GM23248 (cell line): ENCODE measurements around the gene UBE2E3. TPM values are rescaled to one million over a fixed set of nuclear protein-coding genes. Genes with fewer than 3 reads are reported as not detected.

Experiments
- DNase-seq: peaks from one replicate; pipeline ENCODE4 v3.0.0-alpha.2; 2015
- H2AFZ ChIP-seq: fragments of 200-600 bp; sonication (generic); 2 replicates; pipeline ENCODE4 v1.6.1; 2016; ENCODE audit warnings: antibody characterized with exemption
- H3F3A ChIP-seq: fragments of 200-600 bp; sonication (generic); 2 replicates; pipeline ENCODE4 v1.6.1; 2016; ENCODE audit warnings: mild to moderate bottlenecking, antibody characterized with exemption, mixed run types; ENCODE audit not compliant: insufficient read depth
- H3K27ac ChIP-seq: fragments of 200-600 bp; sonication (generic); 2 replicates; pipeline ENCODE4 v1.5.1; 2016; ENCODE audit warnings: mild to moderate bottlenecking
- H3K27me3 ChIP-seq: fragments of 200-600 bp; sonication (generic); replicated peaks from 2 replicates; pipeline ENCODE4 v1.6.1; 2016; ENCODE audit warnings: mild to moderate bottlenecking; ENCODE audit not compliant: insufficient read depth
- H3K36me3 ChIP-seq: fragments of 200-600 bp; sonication (generic); 2 replicates; pipeline ENCODE4 v1.6.1; 2016; ENCODE audit warnings: low read depth, mild to moderate bottlenecking
- H3K4me1 ChIP-seq: fragments of 200-600 bp; sonication (generic); 2 replicates; pipeline ENCODE4 v1.6.1; 2016; ENCODE audit warnings: mild to moderate bottlenecking; ENCODE audit not compliant: insufficient read depth
- H3K4me2 ChIP-seq: fragments of 200-600 bp; sonication (generic); one replicate; pipeline ENCODE4 v1.6.1; 2016; ENCODE audit warnings: mild to moderate bottlenecking; ENCODE audit not compliant: unreplicated experiment
- H3K4me3 ChIP-seq: fragments of 200-600 bp; sonication (generic); 2 replicates; pipeline ENCODE4 v1.5.1; 2016; ENCODE audit warnings: mild to moderate bottlenecking
- H3K79me2 ChIP-seq: fragments of 200-600 bp; sonication (generic); 2 replicates; pipeline ENCODE4 v1.6.1; 2016; ENCODE audit warnings: mild to moderate bottlenecking; ENCODE audit not compliant: insufficient read depth
- H3K9ac ChIP-seq: fragments of 200-600 bp; sonication (generic); 2 replicates; pipeline ENCODE4 v1.6.1; 2016; ENCODE audit warnings: mild to moderate bottlenecking
- H3K9me2 ChIP-seq: fragments of 200-600 bp; sonication (generic); 2 replicates; pipeline ENCODE4 v1.6.1; 2016; ENCODE audit warnings: mixed run types, mild to moderate bottlenecking, moderate library complexity; ENCODE audit not compliant: insufficient read depth
- H3K9me3 ChIP-seq: fragments of 200-600 bp; sonication (generic); one replicate; pipeline ENCODE4 v1.6.1; 2017; ENCODE audit warnings: low read depth
- H4K20me1 ChIP-seq: fragments of 200-600 bp; sonication (generic); 2 replicates; pipeline ENCODE4 v1.6.0; 2016; ENCODE audit not compliant: insufficient read depth
- EZH2 ChIP-seq: fragments of 200-600 bp; sonication (generic); IDR thresholded peaks from 2 replicates; pipeline ENCODE4 v1.6.1; 2018; ENCODE audit warnings: antibody characterized with exemption, mild to moderate bottlenecking; ENCODE audit not compliant: insufficient read depth, poor library complexity, severe bottlenecking
- EZH2phosphoT487 ChIP-seq: fragments of 200-600 bp; sonication (generic); IDR thresholded peaks from 2 replicates; pipeline ENCODE4 v1.6.1; 2018; ENCODE audit warnings: antibody characterized with exemption, moderate library complexity, mild to moderate bottlenecking, low read depth; ENCODE audit not compliant: insufficient read depth
- WGBS, 2 experiments: methylation state at CpG; one replicate each; pipeline ENCODE4 v1.1.6; 2015 to 2017; ENCODE audit warnings: low lambda C conversion rate in 2 of 2, low coverage in 1 of 2; ENCODE audit errors: missing lambda C conversion rate in 2 of 2; 5-methylcytosine and 5-hydroxymethylcytosine counted together
- in situ Hi-C: fragments of 300-500 bp; cut with MboI; formaldehyde crosslinking; loops from 2 replicates; pipeline ENCODE4 v1.15.0; 2020
- polyA plus RNA-seq: library from polyadenylated mRNA; unstranded; fragments of >200 nt; fragmentation: Nextera tagmentation; extraction: Ambion mirVana; gene quantifications from 2 replicates; pipeline ENCODE4 v1.2.1, GENCODE V29; 2016
- total RNA-seq: library from RNA; depleted of rRNA; stranded (reverse); fragments of >200 nt; shearing (Covaris generic); gene quantifications from 2 replicates; pipeline ENCODE4 v1.2.3, GENCODE V29; 2014

UBE2E3 gene
- total and polyA plus RNA-seq, 2 experiments from 2014 or later, result 142 to 168 TPM

GRCh38 chr2:181007086-181007837 lies 26.9 kb downstream of the UBE2E3 start:
- Histone ChIP-seq H3K9ac (no peak overlapping the region), H3K4me2 (no peak overlapping the region), H3K9me2 (no peaks in the 10 kb centered on the region), H3K79me2 (peaks cover 100% of the 10 kb centered on the region), H2AFZ (no peak overlapping the region), H4K20me1 (peaks cover 8% of the 10 kb centered on the region; the same call in 1 of the 2 replicates), H3K9me3 (no peaks in the 10 kb centered on the region), H3K27me3 (no peaks in the 10 kb centered on the region), H3K4me3 (no peak overlapping the region), H3K27ac (no peak overlapping the region), H3K4me1 (peaks cover 24% of the 10 kb centered on the region), H3F3A (no peaks in the 10 kb centered on the region), H3K36me3 (no peaks in the 10 kb centered on the region)
- TF ChIP-seq EZH2 (no peak), EZH2phosphoT487 (no peak)
- WGBS, 2 experiments, result 95 to 96% methylated on average over 4 of the region's 4 CpGs
- in situ Hi-C loops, result no loop called here
- no peak for DNase-seq

GRCh38 chr2:181008407-181008806 lies 28.0 kb downstream of the UBE2E3 start:
- Histone ChIP-seq H3F3A (no peaks in the 10 kb centered on the region), H3K9ac (no peak overlapping the region), H3K4me1 (peaks cover 24% of the 10 kb centered on the region), H4K20me1 (peaks cover 8% of the 10 kb centered on the region; the same call in 1 of the 2 replicates), H3K9me2 (no peaks in the 10 kb centered on the region), H3K4me2 (no peak overlapping the region), H3K9me3 (no peaks in the 10 kb centered on the region), H2AFZ (no peak overlapping the region), H3K36me3 (no peaks in the 10 kb centered on the region), H3K27ac (no peak overlapping the region), H3K4me3 (no peak overlapping the region), H3K27me3 (no peaks in the 10 kb centered on the region), H3K79me2 (peaks cover 100% of the 10 kb centered on the region)
- WGBS, 2 experiments, result 71 to 75% methylated on average over 3 of the region's 3 CpGs
- in situ Hi-C loops, result no loop called here
- no peak for DNase-seq
- no peak for TF ChIP-seq EZH2
- TF ChIP-seq EZH2phosphoT487, result no peak

GRCh38 chr2:181021199-181021789 lies 40.9 kb downstream of the UBE2E3 start:
- H3K36me3 ChIP-seq, result no peaks in the 10 kb centered on the region
- H3K27ac ChIP-seq, result no peak overlapping the region
- no peak overlapping the region for H3K9ac ChIP-seq
- H3K27me3 ChIP-seq, result no peaks in the 10 kb centered on the region
- peaks cover 4% of the 10 kb centered on the region; the same call in 1 of the 2 replicates for H3F3A ChIP-seq
- H3K4me1 ChIP-seq, result no peaks in the 10 kb centered on the region
- no peak overlapping the region for H3K4me3 ChIP-seq
- H3K4me2 ChIP-seq, result no peak overlapping the region
- H4K20me1 ChIP-seq, result 0 out of 2 replicates have a peak, but pooled peaks cover 10% of the 10 kb centered on the region
- 97 to 100% methylated on average over 1 of the region's 1 CpG for WGBS, 2 experiments
- in situ Hi-C loops, result no loop called here
- no peaks in the 10 kb centered on the region for H3K9me2 ChIP-seq
- DNase-seq, result no peak
- no peak for TF ChIP-seq EZH2phosphoT487
- no peak for TF ChIP-seq EZH2
- peaks cover 100% of the 10 kb centered on the region for H3K79me2 ChIP-seq
- no peak overlapping the region for H2AFZ ChIP-seq
- H3K9me3 ChIP-seq, result no peaks in the 10 kb centered on the region

- no peak overlapping the region for H3K27ac ChIP-seq
- H3K9ac ChIP-seq, result no peak overlapping the region
- no peaks in the 10 kb centered on the region for H3K27me3 ChIP-seq
- peaks cover 4% of the 10 kb centered on the region; the same call in 1 of the 2 replicates for H3F3A ChIP-seq
- H3K36me3 ChIP-seq, result no peaks in the 10 kb centered on the region
- H4K20me1 ChIP-seq, result 0 out of 2 replicates have a peak, but pooled peaks cover 10% of the 10 kb centered on the region
- no peak overlapping the region for H2AFZ ChIP-seq
- no peak overlapping the region for H3K4me3 ChIP-seq
- WGBS, 2 experiments, result 76 to 81% methylated on average over 3 of the region's 3 CpGs
- in situ Hi-C loops, result no loop called here
- no peaks in the 10 kb centered on the region for H3K9me2 ChIP-seq
- no peak overlapping the region for H3K4me2 ChIP-seq
- no peaks in the 10 kb centered on the region for H3K4me1 ChIP-seq
- peaks cover 100% of the 10 kb centered on the region for H3K79me2 ChIP-seq
- no peaks in the 10 kb centered on the region for H3K9me3 ChIP-seq
- DNase-seq, result no peak
- no peak for TF ChIP-seq EZH2phosphoT487
- TF ChIP-seq EZH2, result no peak
These were observed 42.2 kb downstream of the UBE2E3 start for GRCh38 chr2:181022652-181023051.
